ENCODE results near the gene PLA2G15.

The PLA2G15 gene

DNA sequence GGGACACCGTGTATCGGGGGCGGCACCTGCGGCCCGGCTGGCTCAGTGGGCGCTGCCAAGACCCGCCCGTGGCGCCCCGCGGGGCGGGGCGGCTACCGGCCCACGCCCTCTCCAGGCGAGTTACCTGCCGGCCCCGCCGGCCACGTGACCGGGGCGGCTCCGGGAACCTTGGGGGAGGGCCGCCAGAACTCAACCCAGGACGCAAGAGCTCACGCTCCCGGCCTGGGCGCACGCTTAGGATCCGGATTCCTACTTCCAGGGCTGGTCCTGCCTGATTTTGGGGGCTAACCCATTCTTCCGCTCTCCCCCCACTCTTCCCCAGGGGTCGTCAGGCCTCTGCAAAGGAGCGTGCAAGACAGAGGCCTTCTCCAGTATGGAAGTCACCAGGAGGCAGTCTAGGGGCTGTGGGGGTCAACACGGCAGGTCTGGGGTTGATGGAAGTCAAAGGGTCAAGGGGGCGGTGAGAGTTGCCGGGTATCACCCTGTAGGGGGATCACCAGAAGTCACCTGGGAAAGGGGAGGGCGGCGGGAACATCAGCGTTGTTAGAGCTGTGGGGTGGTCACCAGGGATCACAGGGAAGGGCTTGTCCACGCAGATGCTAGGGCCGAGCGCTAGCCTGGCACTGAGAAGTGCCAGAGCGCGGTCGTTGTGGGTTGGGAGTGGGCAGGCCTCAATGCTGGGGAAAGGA is 8.9 kb upstream of the PLA2G15 start:
- no peak for DNase-seq (ENCODE audit: low read depth)
- H3K4me3 ChIP-seq (ENCODE audit: low read depth, low read length): peak overlapping the region; percentile 70
- TF ChIP-seq, protein P1, sequence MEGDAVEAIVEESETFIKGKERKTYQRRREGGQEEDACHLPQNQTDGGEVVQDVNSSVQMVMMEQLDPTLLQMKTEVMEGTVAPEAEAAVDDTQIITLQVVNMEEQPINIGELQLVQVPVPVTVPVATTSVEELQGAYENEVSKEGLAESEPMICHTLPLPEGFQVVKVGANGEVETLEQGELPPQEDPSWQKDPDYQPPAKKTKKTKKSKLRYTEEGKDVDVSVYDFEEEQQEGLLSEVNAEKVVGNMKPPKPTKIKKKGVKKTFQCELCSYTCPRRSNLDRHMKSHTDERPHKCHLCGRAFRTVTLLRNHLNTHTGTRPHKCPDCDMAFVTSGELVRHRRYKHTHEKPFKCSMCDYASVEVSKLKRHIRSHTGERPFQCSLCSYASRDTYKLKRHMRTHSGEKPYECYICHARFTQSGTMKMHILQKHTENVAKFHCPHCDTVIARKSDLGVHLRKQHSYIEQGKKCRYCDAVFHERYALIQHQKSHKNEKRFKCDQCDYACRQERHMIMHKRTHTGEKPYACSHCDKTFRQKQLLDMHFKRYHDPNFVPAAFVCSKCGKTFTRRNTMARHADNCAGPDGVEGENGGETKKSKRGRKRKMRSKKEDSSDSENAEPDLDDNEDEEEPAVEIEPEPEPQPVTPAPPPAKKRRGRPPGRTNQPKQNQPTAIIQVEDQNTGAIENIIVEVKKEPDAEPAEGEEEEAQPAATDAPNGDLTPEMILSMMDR (conservative IDR thresholded peaks at IDR 0.05; ENCODE audit: low read depth, low read length): no peak

DNA sequence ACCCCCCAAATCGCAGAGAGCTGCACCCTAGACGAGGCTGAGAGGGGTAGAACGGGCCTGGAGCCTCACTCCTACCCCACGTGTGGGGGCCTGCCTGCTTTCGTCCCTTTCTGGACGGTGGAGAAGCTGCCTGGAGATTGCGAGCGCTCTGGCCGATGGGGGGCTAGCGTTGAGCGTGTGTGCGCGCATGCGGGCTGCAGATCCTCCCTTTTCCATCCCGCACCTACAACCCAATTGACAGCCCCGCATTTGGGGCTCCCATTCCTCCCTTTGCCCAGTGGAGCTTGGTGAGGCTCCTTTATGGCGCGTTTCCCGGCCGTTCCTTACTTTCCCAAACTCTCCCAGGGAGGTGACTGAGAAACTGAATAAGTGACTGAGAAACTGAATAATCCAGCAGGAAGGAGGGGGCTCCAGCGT is 8.3 kb upstream of the PLA2G15 start:
- no peak for DNase-seq (ENCODE audit: low read depth)
- H3K4me3 ChIP-seq (ENCODE audit: low read depth, low read length): peak overlapping the region; percentile 70
- TF ChIP-seq, protein P1 (conservative IDR thresholded peaks at IDR 0.05; ENCODE audit: low read depth, low read length): no peak

DNA sequence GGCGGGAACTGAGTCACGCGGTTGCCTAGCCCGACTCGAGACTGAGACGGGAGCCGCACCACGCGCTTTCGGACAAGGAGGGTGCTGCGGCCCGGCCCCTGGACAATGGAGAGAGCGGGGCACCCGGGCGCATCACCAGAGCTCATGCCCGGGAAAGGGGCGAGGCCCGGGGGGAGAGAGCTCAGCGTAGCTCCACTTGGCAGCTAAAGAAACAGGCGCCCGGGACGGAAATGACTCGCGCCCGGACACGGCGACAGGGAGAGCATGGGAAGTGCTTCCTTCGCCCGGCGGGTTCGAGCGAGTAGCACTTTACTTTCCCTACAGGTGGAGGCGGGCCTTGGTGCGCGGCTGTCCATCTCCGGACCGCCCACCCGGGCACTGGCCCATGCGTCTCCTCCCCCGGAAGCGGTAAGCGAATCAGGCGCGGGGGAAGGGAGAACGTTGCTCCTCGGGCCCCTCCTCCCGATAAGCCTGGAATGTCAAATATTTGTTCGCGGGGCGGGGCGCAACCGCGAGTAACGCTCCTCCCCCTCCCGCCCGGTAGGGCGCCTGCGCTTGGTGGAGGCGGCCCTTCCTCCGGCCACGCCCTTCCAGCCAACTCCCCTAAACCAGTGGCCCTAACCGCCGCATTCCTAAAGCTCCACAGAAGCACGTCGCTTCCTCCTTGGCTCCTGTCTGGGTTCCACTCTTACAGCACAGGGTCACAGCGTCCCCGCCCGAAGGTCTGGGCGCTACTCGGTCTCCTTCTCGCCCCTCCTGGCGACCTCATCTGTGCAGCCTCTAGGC is 7.7 kb upstream of the PLA2G15 start:
- peak overlapping the region; percentile 70 for H3K4me3 ChIP-seq (ENCODE audit: low read depth, low read length)
- TF ChIP-seq, protein P1 (conservative IDR thresholded peaks at IDR 0.05; ENCODE audit: low read depth, low read length): no peak
- peak; percentile 98 for DNase-seq (ENCODE audit: low read depth)

DNA sequence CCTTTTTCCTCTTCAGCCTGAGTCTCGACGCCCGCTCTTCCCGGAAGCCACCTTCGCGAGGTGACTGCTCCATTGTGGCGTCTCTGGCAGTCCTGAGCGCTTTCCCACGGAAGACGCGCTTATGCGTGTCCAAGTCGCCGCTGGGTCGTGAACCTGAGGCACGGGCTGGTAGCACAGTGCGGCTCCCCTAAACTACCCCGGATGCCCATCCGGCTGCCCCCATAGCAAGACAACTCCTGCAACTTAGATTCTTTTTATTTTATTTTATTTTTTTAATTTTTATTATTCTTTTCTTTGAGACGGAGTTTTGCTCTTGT is 7.2 kb upstream of the PLA2G15 start:
- TF ChIP-seq, protein P1 (conservative IDR thresholded peaks at IDR 0.05; ENCODE audit: low read depth, low read length): no peak
- H3K4me3 ChIP-seq (ENCODE audit: low read depth, low read length): peak overlapping the region; percentile 55
- no peak for DNase-seq (ENCODE audit: low read depth)

DNA sequence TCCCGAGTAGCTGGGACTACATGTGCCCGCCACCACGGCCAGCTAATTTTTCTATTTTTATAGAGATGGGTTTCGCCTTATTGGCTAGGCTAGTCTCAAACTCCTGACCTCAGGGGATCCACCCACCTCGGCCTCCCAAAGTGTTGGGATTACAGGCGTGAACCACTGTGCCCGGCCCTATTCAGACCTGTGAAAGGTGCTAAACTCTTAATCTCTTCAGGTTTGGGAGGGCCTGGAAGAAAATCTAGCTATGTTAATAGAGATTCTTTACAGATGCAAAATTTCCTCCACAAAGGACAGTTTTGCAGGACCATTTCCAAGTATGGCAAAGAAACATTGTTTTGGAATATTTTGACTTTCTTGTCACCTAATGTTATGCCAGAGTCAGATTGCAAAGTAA is 3.1 kb upstream of the PLA2G15 start:
- DNase-seq (ENCODE audit: low read depth): no peak
- TF ChIP-seq, protein P1 (conservative IDR thresholded peaks at IDR 0.05; ENCODE audit: low read depth, low read length): no peak

DNA sequence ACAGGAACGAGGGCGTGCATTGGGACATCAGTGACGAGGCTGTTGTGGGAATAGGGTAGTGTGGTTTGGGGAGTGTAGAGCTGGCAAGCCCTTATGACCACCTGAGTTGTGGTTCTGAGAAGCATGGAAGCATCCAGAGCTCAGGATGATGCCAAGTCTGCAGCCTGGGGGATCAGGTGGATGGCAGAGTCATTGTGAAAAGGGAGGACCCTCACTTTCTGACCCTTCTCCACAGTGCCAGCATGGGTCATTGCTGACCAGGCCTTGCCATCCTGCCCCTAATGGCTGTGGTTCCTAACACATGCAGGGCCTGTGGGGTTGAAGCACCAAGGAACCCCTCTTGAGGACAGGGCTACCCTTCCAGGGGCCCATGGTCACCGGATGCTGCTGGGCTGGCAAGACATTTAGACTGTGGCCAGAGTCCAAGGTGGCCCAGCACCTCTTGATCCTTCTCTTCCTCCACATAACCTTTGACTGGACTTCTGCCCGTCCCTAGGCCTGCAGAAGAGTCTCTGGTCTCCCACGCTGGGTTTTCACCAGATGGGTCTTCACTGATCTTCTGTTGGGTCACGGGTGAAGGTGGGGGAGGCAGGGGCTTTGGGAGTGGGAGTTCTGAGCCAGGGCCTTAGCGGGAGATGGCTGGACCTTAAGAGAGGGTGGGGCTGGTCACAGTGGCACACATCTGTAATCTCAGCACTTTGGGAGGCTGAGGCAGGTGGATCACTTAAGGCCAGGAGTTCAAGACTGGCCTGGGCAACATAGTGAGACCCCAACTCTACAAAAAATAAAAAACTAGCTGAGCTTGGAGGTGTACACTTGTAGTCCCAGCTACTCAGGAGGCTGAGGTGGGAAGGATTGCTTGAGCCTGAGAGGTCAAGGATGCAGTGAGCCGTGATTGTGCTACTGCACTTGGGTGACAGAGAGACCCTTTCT is 2.0 kb upstream of the PLA2G15 start:
- no peak overlapping the region for H3K4me3 ChIP-seq (ENCODE audit: low read depth, low read length)
- TF ChIP-seq, protein P1 (conservative IDR thresholded peaks at IDR 0.05; ENCODE audit: low read depth, low read length): no peak
- DNase-seq (ENCODE audit: low read depth): no peak

More for the DNA sequence above, 3.1 kb upstream of the PLA2G15 start:
- no peak overlapping the region for H3K4me3 ChIP-seq (ENCODE audit: low read depth, low read length)

All from choroid plexus epithelial cell (primary cell).